ENCODE data around the gene CMC1. TPM values are rescaled to one million over a fixed set of nuclear protein-coding genes. Genes with fewer than 3 reads are reported as not detected.

Gene CMC1
- total RNA-seq, 4 donors from 2014 or later, result 5.0 to 26.5 (median 8.6) TPM

GRCh38 chr3:28328188-28329151 is 87.1 kb downstream of the CMC1 start:
- DNase-seq, result no peak
- TF ChIP-seq POLR2A (IDR thresholded peaks at IDR 0.05), result no peak
- peak; percentile 33 to 83 (median 66) for TF ChIP-seq CTCF (IDR thresholded peaks at IDR 0.05)
- Histone ChIP-seq H3K27ac (no peak overlapping the region), H3K4me3 (no peak overlapping the region), H3K4me1 (no peaks in the 10 kb centered on the region), H3K36me3 (peaks cover 0 to 74% (median 3%) of the 10 kb centered on the region in 3 donors), H3K27me3 (no peaks in the 10 kb centered on the region), H3K9me3 (no peaks in the 10 kb centered on the region)
- intact Hi-C loops (cut with DNase I), result loop anchor here (10.0 kb wide), 1 partner anchor 614 kb away; no protein-coding TSS in a partner anchor
- WGBS, 2 donors, result 71% methylated on average over 4 of the region's 4 CpGs

- H3K27me3 ChIP-seq, result no peaks in the 10 kb centered on the region
- peaks cover 0 to 94% (median 4%) of the 10 kb centered on the region in 3 donors for H3K36me3 ChIP-seq
- no peak overlapping the region for H3K27ac ChIP-seq
- intact Hi-C loops (cut with DNase I), result no loop called here
- no peak for TF ChIP-seq POLR2A (IDR thresholded peaks at IDR 0.05)
- peak in 1 of 6 experiments; percentile 5 for TF ChIP-seq CTCF (IDR thresholded peaks at IDR 0.05)
- H3K9me3 ChIP-seq, result no peaks in the 10 kb centered on the region
- DNase-seq, result no peak
- no peaks in the 10 kb centered on the region for H3K4me1 ChIP-seq
- no peak overlapping the region for H3K4me3 ChIP-seq
Observed at GRCh38 chr3:28334552-28334951, 93.1 kb downstream of the CMC1 start.

- no peak overlapping the region for H3K27ac ChIP-seq
- peaks cover 0 to 94% (median 4%) of the 10 kb centered on the region in 3 donors for H3K36me3 ChIP-seq
- H3K4me1 ChIP-seq, result no peaks in the 10 kb centered on the region
- H3K9me3 ChIP-seq, result no peaks in the 10 kb centered on the region
- intact Hi-C loops (cut with DNase I), result no loop called here
- no peak for TF ChIP-seq POLR2A (IDR thresholded peaks at IDR 0.05)
- H3K27me3 ChIP-seq, result no peaks in the 10 kb centered on the region
- H3K4me3 ChIP-seq, result no peak overlapping the region
- DNase-seq, result no peak
- 66 to 68% methylated on average over 2 of the region's 2 CpGs for WGBS, 2 donors
Observed at GRCh38 chr3:28335246-28335645, 93.8 kb downstream of the CMC1 start.

GRCh38 chr3:28337230-28337629 is 95.8 kb downstream of the CMC1 start:
- no peak for TF ChIP-seq POLR2A (IDR thresholded peaks at IDR 0.05)
- no peak overlapping the region for H3K4me3 ChIP-seq
- no peak for DNase-seq
- H3K9me3 ChIP-seq, result no peaks in the 10 kb centered on the region
- no peak overlapping the region for H3K27ac ChIP-seq
- H3K36me3 ChIP-seq, result peaks cover 0 to 78% (median 4%) of the 10 kb centered on the region in 3 donors
- H3K4me1 ChIP-seq, result peaks cover 0 to 7% (median 0%) of the 10 kb centered on the region in 3 donors
- no peaks in the 10 kb centered on the region for H3K27me3 ChIP-seq
- intact Hi-C loops (cut with DNase I), result no loop called here

- TF ChIP-seq CTCF (IDR thresholded peaks at IDR 0.05) (no peak), POLR2A (IDR thresholded peaks at IDR 0.05) (no peak)
- peaks cover 0 to 23% (median 0%) of the 10 kb centered on the region in 3 donors for H3K36me3 ChIP-seq
- no peak for DNase-seq
- H3K4me1 ChIP-seq, result peaks cover 5 to 65% (median 22%) of the 10 kb centered on the region in 3 donors
- H3K9me3 ChIP-seq, result no peaks in the 10 kb centered on the region
- peak overlapping the region in 2 of 4 donors; percentile 4 to 42 for H3K27ac ChIP-seq
- H3K4me3 ChIP-seq, result peak overlapping the region in 1 of 4 donors; percentile 32
- H3K27me3 ChIP-seq, result no peaks in the 10 kb centered on the region
- intact Hi-C loops (cut with DNase I), result no loop called here
Observed at GRCh38 chr3:28343144-28343543, 101.7 kb downstream of the CMC1 start.

- Histone ChIP-seq H3K4me1 (peaks cover 5 to 77% (median 22%) of the 10 kb centered on the region in 3 donors), H3K36me3 (no peaks in the 10 kb centered on the region), H3K27me3 (no peaks in the 10 kb centered on the region), H3K4me3 (peak overlapping the region in 1 of 4 donors; percentile 90), H3K9me3 (no peaks in the 10 kb centered on the region), H3K27ac (no peak overlapping the region)
- intact Hi-C loops (cut with DNase I), result no loop called here
- DNase-seq, result no peak
- WGBS, 2 donors, result 94 to 95% methylated on average over 1 of the region's 1 CpG
- no peak for TF ChIP-seq CTCF (IDR thresholded peaks at IDR 0.05)
Observed at GRCh38 chr3:28345690-28346089, 104.3 kb downstream of the CMC1 start.

Data from esophagus squamous epithelium (tissue), 5 donors.